ENCODE measurements around the gene IGF2BP2. TPM values are rescaled to one million over a fixed set of nuclear protein-coding genes. Genes with fewer than 3 reads are reported as not detected.

Gene IGF2BP2
- total and polyA plus RNA-seq, 9 of the 15 experiments (the other 6 are each of a cell fraction or from before 2014, with no cell fraction given): 3.2 to 59.6 (median 30.5) TPM

- no peak for TF ChIP-seq ZBTB11 (CRISPR knock-in tag; IDR thresholded peaks at IDR 0.05)
- peak; percentile 40; the same call in 1 of the 2 replicates for TF ChIP-seq PKNOX1 (IDR thresholded peaks at IDR 0.05)
- TF ChIP-seq RBM15 (IDR thresholded peaks at IDR 0.05; ENCODE audit: insufficient read depth, low read length): no peak
- TF ChIP-seq ARID1B (IDR thresholded peaks at IDR 0.05): peak; percentile 38
- TF ChIP-seq ZNF347 (CRISPR knock-in tag; IDR thresholded peaks at IDR 0.05; ENCODE audit: low read depth): no peak
- no peak for TF ChIP-seq ARID4B (CRISPR knock-in tag; IDR thresholded peaks at IDR 0.05)
- no peak for TF ChIP-seq USF2 (CRISPR knock-in tag; IDR thresholded peaks at IDR 0.05)
- TF ChIP-seq CHD1 (IDR thresholded peaks at IDR 0.05; ENCODE audit: low read length): no peak
- TF ChIP-seq ZNF12 (CRISPR knock-in tag; IDR thresholded peaks at IDR 0.05): no peak
- TF ChIP-seq ZNF592 (IDR thresholded peaks at IDR 0.05): 0 out of 2 replicates have a peak, but pooled peaks have one; percentile 22
- no peak for TF ChIP-seq ZNF695 (CRISPR knock-in tag; IDR thresholded peaks at IDR 0.05)
These were observed 17.3 kb downstream of the IGF2BP2 start (continued) for GRCh38 chr3:185807445-185808068.
